Right kidney (tissue), 1 donor: ENCODE measurements around the gene TNNI2.
A peak's percentile ranks its signal among the peaks of the same experiment; 100 is the strongest.
"Not testable (repeated sequence)": the region's sequence is repeated elsewhere in the genome, so short reads cannot be mapped to it uniquely, and the experiment has no call there.

Experiments
- DNase-seq: peaks from one replicate; pipeline ENCODE4 v3.0.0-alpha.2; 2016

TNNI2 gene

GRCh38 chr11:1875093-1875850 is 36.5 kb downstream of the TNNI2 start:
- DNase-seq, result no peak

- not testable (repeated sequence) for DNase-seq
These were observed 37.1 kb downstream of the TNNI2 start for GRCh38 chr11:1875851-1876301.

GRCh38 chr11:1876361-1877063 is 37.7 kb downstream of the TNNI2 start:
- no peak for DNase-seq

- DNase-seq, result no peak
These were observed 38.7 kb downstream of the TNNI2 start for GRCh38 chr11:1877211-1878136.

GRCh38 chr11:1878137-1879031 is 39.6 kb downstream of the TNNI2 start:
- DNase-seq, result no peak

DNA sequence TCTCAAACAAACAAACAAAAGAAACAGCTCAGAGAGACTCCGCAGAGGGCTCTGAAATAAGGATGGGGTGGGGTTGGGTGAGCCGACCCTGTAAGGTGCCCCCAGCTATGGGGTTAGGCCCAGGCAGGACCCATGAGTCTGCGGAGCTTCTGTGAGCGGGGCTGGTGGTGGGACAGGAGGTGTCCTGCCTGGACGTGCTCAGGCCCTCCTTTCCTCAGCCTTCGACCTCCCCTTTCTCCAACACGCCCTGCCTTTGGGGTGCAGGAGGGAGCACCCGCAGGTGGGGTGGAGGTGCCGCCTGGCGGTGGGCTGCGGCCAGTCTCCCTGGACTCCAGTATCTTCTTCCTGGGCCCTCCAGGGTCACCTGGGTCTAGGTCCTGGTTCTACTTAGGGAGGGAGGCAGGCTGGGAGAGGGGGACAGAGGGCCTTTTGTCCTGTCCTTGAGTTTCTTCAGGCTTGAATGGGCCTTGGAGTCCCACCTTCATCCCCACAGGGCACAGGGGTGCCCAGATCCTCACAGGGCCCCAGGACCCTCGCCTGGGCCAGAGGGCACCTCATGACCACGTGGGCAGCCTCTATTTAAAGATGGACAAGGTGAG is 40.7 kb downstream of the TNNI2 start:
- no peak for DNase-seq

GRCh38 chr11:1879941-1880720 is 41.4 kb downstream of the TNNI2 start:
- DNase-seq, result no peak

- no peak for DNase-seq
These were observed 42.1 kb downstream of the TNNI2 start for GRCh38 chr11:1880746-1881441.

- no peak for DNase-seq
These were observed 42.9 kb downstream of the TNNI2 start for GRCh38 chr11:1881442-1882264.

DNA sequence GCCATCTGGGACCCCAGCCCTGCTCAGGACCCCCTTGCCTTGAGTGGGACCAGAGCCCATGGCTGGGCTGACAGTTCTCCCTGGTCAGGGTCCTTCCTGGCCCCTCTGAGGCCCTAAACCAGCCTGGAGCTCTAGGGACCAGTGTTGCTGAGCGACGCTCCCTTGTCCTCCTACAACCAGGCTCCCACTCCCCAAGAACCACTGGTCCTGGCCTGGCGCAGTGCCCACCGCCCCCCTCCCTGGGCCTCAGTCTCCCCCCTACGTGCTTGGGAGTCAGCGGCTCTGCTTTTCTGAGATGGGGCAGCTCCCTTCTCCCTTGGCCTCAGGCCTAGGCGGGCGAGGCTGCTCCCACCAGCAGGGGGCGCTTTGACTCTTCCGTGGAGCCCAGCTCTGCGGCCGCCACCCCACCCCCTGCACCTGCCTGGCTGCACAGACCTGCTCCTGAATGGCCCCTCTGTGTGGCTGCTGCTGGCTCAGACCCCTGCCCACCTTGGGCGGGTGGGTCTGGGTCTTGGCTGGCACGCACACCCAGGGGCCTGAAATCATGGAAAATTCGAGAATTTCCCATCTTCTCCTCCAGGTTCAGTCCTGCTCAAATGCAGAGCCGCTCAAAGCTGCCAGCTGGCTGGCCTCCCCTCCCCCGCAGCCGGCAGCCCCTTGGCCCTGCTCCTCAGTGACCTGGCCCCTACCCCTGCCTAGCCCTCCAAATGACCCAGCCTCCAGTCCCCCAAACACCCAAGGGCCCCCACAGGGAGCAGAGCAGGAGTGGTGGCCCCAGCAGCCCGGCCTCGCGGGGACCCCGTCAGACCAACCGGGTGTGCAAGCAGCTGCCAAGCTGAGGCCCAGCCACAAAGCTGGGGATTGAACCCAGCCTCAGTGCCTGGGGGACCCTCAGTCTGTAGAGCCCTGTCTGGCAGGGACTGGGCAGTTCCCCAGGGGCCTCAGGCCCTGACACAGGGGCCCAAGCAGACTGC is 43.8 kb downstream of the TNNI2 start:
- peak; percentile 86 for DNase-seq

DNA sequence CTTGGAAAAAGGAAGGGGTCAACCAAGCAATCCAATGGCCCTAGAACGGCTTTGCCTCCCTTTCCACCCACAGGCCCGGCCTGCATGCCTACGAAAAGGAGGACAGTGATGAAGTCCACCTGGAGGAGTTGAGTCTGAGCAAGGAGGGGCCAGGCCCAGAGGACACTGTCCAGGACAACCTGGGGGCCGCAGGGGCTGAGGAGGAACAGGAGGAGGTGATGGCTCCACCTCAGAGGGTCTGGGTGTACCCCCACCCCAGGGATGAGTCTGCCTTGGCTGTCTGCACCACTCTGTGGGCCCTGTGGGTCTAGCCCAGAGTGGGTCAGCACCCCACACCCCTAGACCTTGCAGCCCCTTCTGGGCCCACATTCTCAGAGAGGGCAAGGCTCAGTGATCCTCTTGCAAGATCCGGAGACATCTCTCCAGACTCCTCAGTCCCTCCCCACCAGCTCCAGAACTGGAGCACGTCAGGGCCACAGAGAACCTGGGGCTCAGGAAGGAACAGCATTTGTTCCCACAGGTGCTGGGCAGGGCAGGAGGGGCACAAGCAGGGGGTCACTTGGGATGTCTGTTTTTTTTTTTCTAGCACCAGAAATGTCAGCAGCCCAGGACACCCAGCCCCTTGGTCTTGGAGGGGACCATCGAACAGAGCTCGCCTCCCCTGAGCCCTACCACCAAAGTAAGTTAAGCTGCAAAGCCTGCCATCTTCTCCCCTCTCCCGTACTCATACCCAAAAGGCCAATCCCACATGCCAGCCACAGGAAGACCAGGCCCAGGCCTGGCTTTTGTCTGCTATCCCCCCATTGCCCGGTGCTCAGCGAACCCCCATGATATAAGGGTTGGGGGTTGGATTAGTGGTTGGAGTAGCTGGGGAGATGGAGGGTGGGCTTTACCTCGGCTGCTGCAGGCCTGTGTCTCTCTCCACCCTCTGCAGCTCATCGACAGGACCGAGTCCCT is 44.8 kb downstream of the TNNI2 start:
- no peak for DNase-seq

GRCh38 chr11:1884303-1884700 is 45.5 kb downstream of the TNNI2 start:
- DNase-seq, result no peak

GRCh38 chr11:1886551-1886950 is 47.8 kb downstream of the TNNI2 start:
- DNase-seq, result not testable (repeated sequence)

- DNase-seq, result no peak
These were observed 48.9 kb downstream of the TNNI2 start for GRCh38 chr11:1887451-1888346.

DNA sequence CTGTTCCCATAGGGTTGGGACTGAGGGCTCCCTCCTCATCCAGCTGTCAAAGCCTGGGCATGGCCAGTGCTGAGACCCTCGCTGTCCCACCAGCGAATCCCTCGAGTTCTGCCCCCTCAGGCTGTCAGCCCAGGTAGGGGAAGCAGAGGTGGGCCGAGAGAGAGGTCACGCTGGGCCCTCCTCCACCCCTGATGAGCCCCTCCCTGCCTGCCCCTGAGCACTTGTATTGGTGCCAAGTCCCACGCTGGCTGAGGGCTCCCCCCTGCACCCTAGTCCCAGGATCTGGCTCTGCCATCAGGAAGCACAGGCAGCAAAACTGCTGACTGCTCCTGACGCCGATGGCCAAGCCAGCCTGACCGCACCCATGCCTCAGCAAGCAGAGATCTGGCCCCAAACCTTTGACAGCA is 49.6 kb downstream of the TNNI2 start:
- no peak for DNase-seq
